Activated naive CD4-positive, alpha-beta T cell treated with anti-CD3 and anti-CD28 coated beads, Interleukin-2, amount 50 U/mL, for 72 hours (primary cell): ENCODE measurements around the gene SERPINE3. TPM values are rescaled to one million over a fixed set of nuclear protein-coding genes. Genes with fewer than 3 reads are reported as not detected.

Experiments used
- ATAC-seq, 2 donors: fragments of 150-1000 bp; cut with Tn5 transposase; 2 replicates each; pipeline ENCODE4 v1.10.0; 2021; ENCODE audit warnings: mild to moderate bottlenecking in 2 of 2, moderate library complexity in 2 of 2
- DNase-seq, 2 donors: peaks; one replicate each; pipeline ENCODE4 v3.0.0; 2021 to 2022; ENCODE audit warnings: low spot score in 2 of 2
- H3K27ac Mint-ChIP-seq, 2 donors: one replicate each; pipeline ENCODE4 v1.8.0; 2022; ENCODE audit warnings: mild to moderate bottlenecking in 2 of 2, mixed read lengths in 2 of 2
- H3K36me3 Mint-ChIP-seq, 2 donors: one replicate each; pipeline ENCODE4 v1.8.0; 2022; ENCODE audit warnings: mixed read lengths in 2 of 2
- H3K9me3 Mint-ChIP-seq, 2 donors: one replicate each; pipeline ENCODE4 v1.8.0; 2022; ENCODE audit warnings: mixed read lengths in 2 of 2
- total RNA-seq, 2 donors: library from RNA; stranded (reverse); gene quantifications; one replicate each; pipeline ENCODE4 v1.2.3, GENCODE V29; 2022

SERPINE3 gene
- total RNA-seq, 2 donors from 2014 or later = not detected

- Mint-ChIP-seq H3K27ac (no peak overlapping the region), H3K9me3 (no peaks in the 10 kb centered on the region), H3K36me3 (peaks cover 0 to 8% of the 10 kb centered on the region in 2 donors)
- ATAC-seq = no peak
- DNase-seq = no peak
Observed at GRCh38 chr13:51380269-51380668, 40.8 kb downstream of the SERPINE3 start.

DNA sequence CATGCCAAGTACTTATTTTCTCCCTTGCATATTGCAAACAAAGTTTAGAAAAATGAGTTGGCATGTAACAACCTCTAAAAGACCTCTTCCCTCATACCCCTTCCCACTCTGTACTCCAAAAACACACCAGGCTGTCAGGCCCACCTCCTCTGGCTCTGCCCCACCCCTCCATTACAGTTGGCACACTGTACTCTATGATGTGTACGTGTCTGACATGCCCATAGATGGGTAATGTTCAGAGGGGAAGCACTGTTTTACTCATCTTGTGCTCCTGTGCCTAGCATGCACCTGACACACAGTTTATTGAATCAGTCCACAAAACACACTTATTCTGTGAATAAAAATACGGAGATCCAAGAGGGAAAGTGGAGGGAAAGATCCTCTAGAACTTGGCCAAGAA is 45.6 kb downstream of the SERPINE3 start:
- DNase-seq = no peak
- Mint-ChIP-seq H3K36me3 (peaks cover 0 to 8% of the 10 kb centered on the region in 2 donors), H3K27ac (no peak overlapping the region), H3K9me3 (no peaks in the 10 kb centered on the region)
- no peak for ATAC-seq

GRCh38 chr13:51394724-51395123 is 55.2 kb downstream of the SERPINE3 start:
- peaks cover 0 to 5% of the 10 kb centered on the region in 2 donors for H3K36me3 Mint-ChIP-seq
- no peaks in the 10 kb centered on the region for H3K9me3 Mint-ChIP-seq
- DNase-seq = no peak
- ATAC-seq = no peak
- no peak overlapping the region for H3K27ac Mint-ChIP-seq

DNA sequence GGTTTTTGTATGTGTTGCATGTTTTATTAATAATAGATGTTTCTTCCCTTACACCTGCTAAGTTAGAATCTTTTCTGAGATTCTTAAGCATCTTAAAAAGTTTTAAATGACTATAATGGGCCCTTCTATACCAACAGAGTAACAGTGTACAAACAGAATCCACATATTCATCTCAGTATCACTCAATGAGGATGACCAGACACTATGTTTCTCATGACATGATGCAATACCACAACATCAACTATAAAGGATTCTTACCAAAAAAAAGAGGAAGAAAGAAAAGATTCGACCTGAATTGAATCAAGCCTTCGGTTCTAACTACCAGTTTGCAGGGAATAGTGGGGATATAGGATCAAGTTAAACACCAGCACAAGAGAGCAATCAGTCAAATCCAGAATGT is 56.9 kb downstream of the SERPINE3 start:
- DNase-seq = no peak
- Mint-ChIP-seq H3K9me3 (no peaks in the 10 kb centered on the region), H3K36me3 (peaks cover 0 to 10% of the 10 kb centered on the region in 2 donors), H3K27ac (peak overlapping the region in 1 of 2 donors; percentile 24)
- ATAC-seq = peak; percentile 43 to 91

DNA sequence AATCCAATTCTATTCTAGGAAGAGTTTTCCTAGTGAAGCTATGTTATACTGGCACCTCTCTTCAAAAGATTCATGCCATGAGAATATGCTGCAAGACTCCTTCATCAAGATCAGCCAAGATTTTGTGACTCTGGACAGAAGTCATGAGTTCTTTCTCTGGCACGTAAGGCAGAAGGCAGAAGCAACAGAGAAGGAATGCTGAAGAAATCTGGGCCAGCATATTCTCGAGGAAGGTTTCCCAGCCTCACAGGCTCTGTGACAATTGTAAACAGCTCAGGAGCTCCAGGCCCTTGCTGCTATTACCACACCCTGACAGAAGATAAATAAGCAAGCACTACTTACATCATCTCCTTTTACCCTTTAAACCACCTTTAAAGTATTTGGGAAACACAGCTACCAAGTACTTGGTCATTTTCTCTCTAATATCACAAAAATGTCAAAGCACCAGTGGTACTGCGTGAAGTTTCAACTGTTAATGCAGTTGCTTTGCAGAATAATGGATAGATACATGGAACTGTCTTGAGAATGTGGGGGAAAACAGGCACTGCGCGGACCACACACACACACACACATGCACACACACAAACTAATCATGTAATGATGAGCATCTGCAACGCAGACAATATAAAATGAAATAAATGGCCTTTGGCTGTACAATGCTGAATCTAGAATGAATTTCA is 57.9 kb downstream of the SERPINE3 start:
- DNase-seq (no peak), ATAC-seq (no peak)
- Mint-ChIP-seq H3K27ac (no peak overlapping the region), H3K9me3 (no peaks in the 10 kb centered on the region), H3K36me3 (peaks cover 0 to 16% of the 10 kb centered on the region in 2 donors)

GRCh38 chr13:51405176-51405575 is 65.7 kb downstream of the SERPINE3 start:
- H3K36me3 Mint-ChIP-seq = peaks cover 6 to 48% of the 10 kb centered on the region in 2 donors
- no peak overlapping the region for H3K27ac Mint-ChIP-seq
- DNase-seq (no peak), ATAC-seq (no peak)
- peaks cover 0 to 12% of the 10 kb centered on the region in 2 donors for H3K9me3 Mint-ChIP-seq

DNA sequence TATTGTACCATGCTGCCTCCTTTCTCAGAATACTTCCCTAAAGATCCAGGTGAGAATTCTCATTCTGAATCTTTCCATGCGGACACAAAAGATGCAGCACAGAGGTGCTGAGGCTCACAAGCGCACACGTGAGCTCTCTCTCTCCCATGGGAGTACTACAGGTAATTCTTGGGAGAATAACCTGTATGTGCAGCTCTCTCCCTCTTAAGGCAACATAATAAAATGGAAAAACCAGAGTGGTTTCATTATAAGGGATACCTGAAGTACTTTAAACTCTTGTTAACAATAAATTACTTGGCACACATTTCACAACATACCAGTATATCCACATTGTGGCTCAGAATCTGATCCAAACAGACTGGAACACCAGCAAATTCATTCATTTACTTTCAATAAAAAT is 72.9 kb downstream of the SERPINE3 start:
- H3K36me3 Mint-ChIP-seq = peaks cover 0 to 48% of the 10 kb centered on the region in 2 donors
- DNase-seq (no peak), ATAC-seq (no peak)
- peaks cover 0 to 6% of the 10 kb centered on the region in 2 donors for H3K9me3 Mint-ChIP-seq
- H3K27ac Mint-ChIP-seq = no peak overlapping the region

Other genes with a start within 250 kb of the SERPINE3 start
- not detected for gene C13orf42, start 228.4 kb upstream of the SERPINE3 start, total RNA-seq
- under 1 TPM; 0.09 to 0.35 TPM for gene FAM124A, start 117.3 kb upstream of the SERPINE3 start, total RNA-seq
- gene INTS6, start 113.3 kb downstream of the SERPINE3 start, total RNA-seq = 10 to 100 TPM; 49.7 to 53.4 TPM
- gene WDFY2, start 244.8 kb downstream of the SERPINE3 start, total RNA-seq = 10 to 100 TPM; 16.4 to 17.5 TPM